Caco-2 (cell line): ENCODE measurements around the gene TAF15. TPM values are rescaled to one million over a fixed set of nuclear protein-coding genes. Genes with fewer than 3 reads are reported as not detected.
A peak's percentile ranks its signal among the peaks of the same experiment; 100 is the strongest.

ENCODE experiments used
- BruUV-seq: library from RNA; stranded (reverse); fragments of 400-500 nt; replicated peaks from 2 replicates; lab custom pipeline; 2021; lab: Mats Ljungman, UMichigan
- CTCF ChIA-PET: fragments of 300-600 bp; sonication (Branson Sonifier 250); formaldehyde crosslinking; loops from one replicate; lab custom pipeline; 2022; ENCODE audit warnings: antibody characterized with exemption; lab: Charles Lee
- POLR2A ChIA-PET: fragments of 300-600 bp; sonication (Branson Sonifier 250); formaldehyde crosslinking; loops from one replicate; lab custom pipeline; 2022; ENCODE audit warnings: antibody characterized with exemption; lab: Charles Lee
- DNase-seq, 2 experiments: peaks; one replicate each; pipeline versions ENCODE4 v3.0.0 to v3.0.0-alpha.2; 2020 to 2022
- H3K27me3 ChIP-seq: replicated peaks from 2 replicates; pipeline ENCODE4 v1.6.0; 2011; ENCODE audit warnings: low read length; ENCODE audit not compliant: control insufficient read depth, insufficient read depth
- H3K36me3 ChIP-seq: 2 replicates; pipeline ENCODE4 v1.5.1; 2011; ENCODE audit warnings: low read length; ENCODE audit not compliant: control insufficient read depth, insufficient read depth
- H3K4me1 ChIP-seq: fragments of 250-450 bp; sonication (Bioruptor Pico); 2 replicates; pipeline ENCODE4 v1.5.1; 2020; ENCODE audit warnings: mild to moderate bottlenecking
- H3K4me3 ChIP-seq: 2 replicates; pipeline ENCODE4 v1.5.1; 2011; ENCODE audit warnings: low read depth, mild to moderate bottlenecking, control low read depth, low read length
- H3K9me3 ChIP-seq: fragments of 250-450 bp; sonication (Bioruptor Pico); 2 replicates; pipeline ENCODE4 v1.5.1; 2020; ENCODE audit warnings: mild to moderate bottlenecking, moderate library complexity
- H3K27ac Mint-ChIP-seq: one replicate; pipeline ENCODE4 v1.8.0; 2022; ENCODE audit warnings: mixed read lengths; ENCODE audit not compliant: unreplicated experiment
- H3K27me3 Mint-ChIP-seq: one replicate; pipeline ENCODE4 v1.8.0; 2022; ENCODE audit warnings: mixed read lengths; ENCODE audit not compliant: insufficient read depth, unreplicated experiment
- H3K36me3 Mint-ChIP-seq: one replicate; pipeline ENCODE4 v1.8.0; 2022; ENCODE audit warnings: mild to moderate bottlenecking, mixed read lengths; ENCODE audit not compliant: insufficient read depth, unreplicated experiment
- H3K4me1 Mint-ChIP-seq: one replicate; pipeline ENCODE4 v1.8.0; 2022; ENCODE audit warnings: low read depth, mixed read lengths; ENCODE audit not compliant: unreplicated experiment
- H3K4me3 Mint-ChIP-seq: one replicate; pipeline ENCODE4 v1.8.0; 2022; ENCODE audit warnings: mild to moderate bottlenecking, moderate library complexity, mixed read lengths; ENCODE audit not compliant: unreplicated experiment
- H3K9me3 Mint-ChIP-seq: one replicate; pipeline ENCODE4 v1.8.0; 2022; ENCODE audit warnings: mixed read lengths; ENCODE audit not compliant: unreplicated experiment
- intact Hi-C: fragments of 100-400 bp; cut with micrococcal nuclease; formaldehyde crosslinking; loops from one replicate; pipeline ENCODE4 v1.10.0; 2022; ENCODE audit not compliant: unreplicated experiment
- total RNA-seq: library from RNA; stranded (reverse); gene quantifications from 2 replicates; pipeline ENCODE4 v1.2.3, GENCODE V29; 2022
- TF ChIP-seq, protein P1 (sequence below), 2 experiments: fragments of 200-600 bp in 1 of 2; IDR thresholded peaks; 1 replicate in 1 of 2; 2 replicates in 1 of 2; pipeline versions ENCODE4 v1.5.1 to v1.8.0; 2011 to 2022; ENCODE audit warnings: antibody characterized with exemption in 1 of 2, control low read depth in 1 of 2, inconsistent platforms in 1 of 2, low read depth in 1 of 2, low read length in 1 of 2, mild to moderate bottlenecking in 1 of 2, moderate library complexity in 1 of 2; ENCODE audit not compliant: insufficient read depth in 1 of 2, severe bottlenecking in 1 of 2, unreplicated experiment in 1 of 2

TAF15 gene
- total RNA-seq, 1 experiment from 2014 or later: 350 TPM

DNA sequence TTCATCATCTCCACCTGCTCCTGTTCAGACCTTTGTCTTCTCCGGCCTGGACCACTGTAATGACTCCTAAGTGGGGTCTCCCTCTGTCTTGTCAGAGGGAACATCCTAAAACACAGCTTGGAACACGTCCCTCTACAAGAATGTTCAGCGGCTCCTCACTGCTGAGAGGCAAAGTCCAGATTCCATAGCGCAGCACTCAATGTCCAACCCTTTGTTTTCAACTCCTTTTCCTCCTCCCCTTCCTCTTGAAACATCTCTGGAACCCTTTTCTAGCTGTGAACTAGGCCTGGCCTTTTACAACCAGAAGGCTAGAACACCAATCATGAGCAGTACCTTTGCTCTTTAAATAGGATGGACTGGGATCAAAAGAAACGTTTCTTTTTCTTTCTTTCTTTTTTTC lies 47.7 kb upstream of the TAF15 start:
- H3K4me3 ChIP-seq: no peak overlapping the region
- Mint-ChIP-seq H3K27ac (peak overlapping the region; percentile 33), H3K4me3 (peak overlapping the region; percentile 4), H3K36me3 (no peaks in the 10 kb centered on the region), H3K27me3 (no peaks in the 10 kb centered on the region), H3K9me3 (peaks cover 6% of the 10 kb centered on the region), H3K4me1 (peaks cover 9% of the 10 kb centered on the region)
- DNase-seq: no peak
- no TSS peak for BruUV-seq
- CTCF ChIA-PET: interaction anchor here (0.5 kb wide), 1 partner anchor 149 kb away, joined by 4 read pairs; no protein-coding TSS in a partner anchor
- POLR2A ChIA-PET: interaction anchor here (0.6 to 1.2 kb wide), 2 partner anchors 47 to 321 kb away, joined by 3 to 4 read pairs; partner anchors contain the start of gene TAF15
- no peaks in the 10 kb centered on the region for H3K9me3 ChIP-seq
- TF ChIP-seq, protein P1, sequence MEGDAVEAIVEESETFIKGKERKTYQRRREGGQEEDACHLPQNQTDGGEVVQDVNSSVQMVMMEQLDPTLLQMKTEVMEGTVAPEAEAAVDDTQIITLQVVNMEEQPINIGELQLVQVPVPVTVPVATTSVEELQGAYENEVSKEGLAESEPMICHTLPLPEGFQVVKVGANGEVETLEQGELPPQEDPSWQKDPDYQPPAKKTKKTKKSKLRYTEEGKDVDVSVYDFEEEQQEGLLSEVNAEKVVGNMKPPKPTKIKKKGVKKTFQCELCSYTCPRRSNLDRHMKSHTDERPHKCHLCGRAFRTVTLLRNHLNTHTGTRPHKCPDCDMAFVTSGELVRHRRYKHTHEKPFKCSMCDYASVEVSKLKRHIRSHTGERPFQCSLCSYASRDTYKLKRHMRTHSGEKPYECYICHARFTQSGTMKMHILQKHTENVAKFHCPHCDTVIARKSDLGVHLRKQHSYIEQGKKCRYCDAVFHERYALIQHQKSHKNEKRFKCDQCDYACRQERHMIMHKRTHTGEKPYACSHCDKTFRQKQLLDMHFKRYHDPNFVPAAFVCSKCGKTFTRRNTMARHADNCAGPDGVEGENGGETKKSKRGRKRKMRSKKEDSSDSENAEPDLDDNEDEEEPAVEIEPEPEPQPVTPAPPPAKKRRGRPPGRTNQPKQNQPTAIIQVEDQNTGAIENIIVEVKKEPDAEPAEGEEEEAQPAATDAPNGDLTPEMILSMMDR (IDR thresholded peaks at IDR 0.05; ENCODE audit: insufficient read depth in 1 of 2, low read depth in 1 of 2, low read length in 1 of 2, severe bottlenecking in 1 of 2, unreplicated experiment in 1 of 2): no peak
- peaks cover 15% of the 10 kb centered on the region for H3K4me1 ChIP-seq
- intact Hi-C loops: no loop called here
- H3K27me3 ChIP-seq: no peaks in the 10 kb centered on the region
- H3K36me3 ChIP-seq: no peaks in the 10 kb centered on the region

DNA sequence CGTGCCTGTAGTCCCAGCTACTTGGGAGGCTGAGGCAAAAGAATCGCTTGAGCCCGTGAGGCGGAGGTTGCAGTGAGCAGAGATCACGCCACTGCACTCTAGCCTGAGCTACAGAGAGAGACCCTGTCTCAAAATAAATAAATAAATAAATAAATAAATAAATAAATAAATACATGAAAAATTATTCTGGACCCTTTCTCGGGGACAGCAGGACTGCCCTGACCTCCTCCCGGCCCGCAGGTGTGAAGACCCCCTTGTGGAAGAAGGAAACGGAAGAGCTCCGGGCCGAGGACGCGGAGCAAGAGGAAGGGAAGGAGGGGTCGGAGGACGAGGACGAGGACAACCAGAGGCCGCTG lies 45.5 kb upstream of the TAF15 start:
- H3K9me3 ChIP-seq: no peaks in the 10 kb centered on the region
- Mint-ChIP-seq H3K4me1 (peaks cover 9% of the 10 kb centered on the region), H3K4me3 (peak overlapping the region; percentile 76), H3K27me3 (no peaks in the 10 kb centered on the region), H3K9me3 (peaks cover 6% of the 10 kb centered on the region), H3K27ac (peak overlapping the region; percentile 75), H3K36me3 (no peaks in the 10 kb centered on the region)
- TF ChIP-seq, protein P1 (IDR thresholded peaks at IDR 0.05; ENCODE audit: insufficient read depth in 1 of 2, low read depth in 1 of 2, low read length in 1 of 2, severe bottlenecking in 1 of 2, unreplicated experiment in 1 of 2): no peak
- no peak for DNase-seq
- peak overlapping the region; percentile 38 for H3K4me3 ChIP-seq
- intact Hi-C loops: loop anchor here (1.0 kb wide), 2 partner anchors 41 to 46 kb away; partner anchors contain the start of gene TAF15
- no peaks in the 10 kb centered on the region for H3K27me3 ChIP-seq
- no TSS peak for BruUV-seq
- no peaks in the 10 kb centered on the region for H3K36me3 ChIP-seq
- ChIA-PET POLR2A (interaction anchor here (0.5 to 2.0 kb wide), 6 partner anchors 32 to 185 kb away, joined by 3 to 44 read pairs (median 4); partner anchors contain the start of genes PEX12 and TAF15), CTCF (interaction anchor here (0.5 to 2.4 kb wide), 35 partner anchors 10 to 828 kb away, joined by 3 to 83 read pairs (median 4); partner anchors contain the start of genes GAS2L2, MMP28, RASL10B and TAF15)
- H3K4me1 ChIP-seq: peaks cover 15% of the 10 kb centered on the region

DNA sequence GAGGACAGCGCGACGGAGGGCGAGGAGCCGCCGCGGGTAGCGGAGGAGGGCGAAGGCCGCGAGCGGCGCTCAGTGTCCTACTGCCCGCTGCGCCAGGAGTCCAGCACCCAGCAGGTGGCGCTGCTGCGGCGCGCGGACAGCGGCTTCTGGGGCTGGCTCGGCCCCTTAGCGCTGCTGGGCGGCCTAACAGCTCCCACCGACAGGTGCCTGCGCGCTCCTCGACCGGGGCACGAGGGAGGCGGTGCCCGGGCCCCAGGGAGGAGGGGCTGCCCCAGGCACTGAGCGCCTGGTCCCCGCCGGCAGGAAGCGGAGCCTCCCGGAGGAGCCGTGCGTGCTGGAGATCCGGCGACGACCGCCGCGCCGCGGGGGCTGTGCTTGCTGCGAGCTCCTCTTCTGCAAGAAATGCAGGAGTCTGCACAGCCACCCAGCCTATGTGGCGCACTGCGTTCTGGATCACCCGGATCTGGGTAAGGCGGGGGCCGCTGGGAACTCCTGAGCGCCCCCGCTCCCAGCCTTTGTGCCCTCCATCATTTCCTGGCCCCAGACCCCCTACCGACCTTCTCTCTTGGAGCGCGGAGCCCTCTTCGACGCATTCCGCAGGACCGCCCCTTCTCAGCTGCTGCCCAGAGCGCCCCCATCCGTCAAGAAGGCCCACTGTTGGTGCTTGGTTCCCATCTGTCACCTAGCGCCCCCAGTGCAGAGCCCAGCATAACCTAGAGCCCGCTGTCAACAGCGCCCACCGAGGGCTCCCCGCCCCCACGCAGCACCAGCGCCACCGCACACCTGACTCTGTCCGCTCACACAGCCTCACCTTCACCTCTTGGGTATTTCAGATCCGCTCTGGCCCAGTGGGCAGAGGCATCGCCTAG lies 44.9 kb upstream of the TAF15 start:
- Histone ChIP-seq H3K4me1 (peaks cover 15% of the 10 kb centered on the region), H3K36me3 (no peaks in the 10 kb centered on the region), H3K9me3 (no peaks in the 10 kb centered on the region), H3K27me3 (no peaks in the 10 kb centered on the region), H3K4me3 (peak overlapping the region; percentile 65)
- intact Hi-C loops: loop anchor here (1.0 kb wide), 2 partner anchors 40 to 45 kb away; partner anchors contain the start of gene TAF15
- H3K9me3 Mint-ChIP-seq: peaks cover 6% of the 10 kb centered on the region
- H3K27ac Mint-ChIP-seq: peak overlapping the region; percentile 75
- ChIA-PET POLR2A (interaction anchor here (0.5 to 2.0 kb wide), 7 partner anchors 32 to 186 kb away, joined by 3 to 44 read pairs (median 3); partner anchors contain the start of genes PEX12 and TAF15), CTCF (interaction anchor here (0.5 to 2.4 kb wide), 35 partner anchors 9 to 828 kb away, joined by 3 to 83 read pairs (median 4); partner anchors contain the start of genes GAS2L2, MMP28, RASL10B and TAF15)
- peak overlapping the region; percentile 76 for H3K4me3 Mint-ChIP-seq
- TF ChIP-seq, protein P1 (IDR thresholded peaks at IDR 0.05; ENCODE audit: insufficient read depth in 1 of 2, low read depth in 1 of 2, low read length in 1 of 2, severe bottlenecking in 1 of 2, unreplicated experiment in 1 of 2): peak; percentile 89 to 97
- DNase-seq: peak; percentile 92 to 98
- peaks cover 9% of the 10 kb centered on the region for H3K4me1 Mint-ChIP-seq
- H3K27me3 Mint-ChIP-seq: no peaks in the 10 kb centered on the region
- no peaks in the 10 kb centered on the region for H3K36me3 Mint-ChIP-seq
- BruUV-seq: no TSS peak
